Parathyroid adenoma (tissue), 2 donors: Measurements from ENCODE around the gene CCDC182.
A peak's percentile ranks its signal among the peaks of the same experiment; 100 is the strongest.

Source experiments
- H2AFZ ChIP-seq: fragments of 300-600 bp; sonication (generic); one replicate; pipeline ENCODE4 v1.7.0; 2017; ENCODE audit warnings: antibody characterized with exemption, mild to moderate bottlenecking
- H3K27ac ChIP-seq: fragments of 300-600 bp; sonication (generic); one replicate; pipeline ENCODE4 v1.7.0; 2017
- H3K27me3 ChIP-seq: fragments of 300-600 bp; sonication (generic); one replicate; pipeline ENCODE4 v1.7.0; 2017; ENCODE audit warnings: low read length; ENCODE audit not compliant: control insufficient read depth, insufficient read depth
- H3K36me3 ChIP-seq: fragments of 300-600 bp; sonication (generic); one replicate; pipeline ENCODE4 v1.7.0; 2017; ENCODE audit warnings: low read length; ENCODE audit not compliant: control insufficient read depth, insufficient read depth
- H3K4me1 ChIP-seq: fragments of 300-600 bp; sonication (generic); one replicate; pipeline ENCODE4 v1.7.0; 2017; ENCODE audit warnings: control low read depth
- H3K4me2 ChIP-seq: fragments of 300-600 bp; sonication (generic); one replicate; pipeline ENCODE4 v1.7.0; 2017; ENCODE audit warnings: low read length
- H3K4me3 ChIP-seq: fragments of 300-600 bp; sonication (generic); one replicate; pipeline ENCODE4 v1.7.0; 2017; ENCODE audit warnings: low read depth, low read length
- H3K79me2 ChIP-seq: fragments of 300-600 bp; sonication (generic); one replicate; pipeline ENCODE4 v1.7.0; 2017; ENCODE audit warnings: control low read depth
- H3K9ac ChIP-seq: fragments of 300-600 bp; sonication (generic); one replicate; pipeline ENCODE4 v1.7.0; 2017; ENCODE audit warnings: mild to moderate bottlenecking
- H3K9me3 ChIP-seq: fragments of 300-600 bp; sonication (generic); one replicate; pipeline ENCODE4 v1.7.0; 2017; ENCODE audit warnings: low read length; ENCODE audit not compliant: control insufficient read depth
- TF ChIP-seq, protein P1 (sequence below): fragments of 300-600 bp; sonication (generic); IDR thresholded peaks from one replicate; pipeline ENCODE4 v1.7.0; 2017; ENCODE audit warnings: antibody characterized with exemption, mild to moderate bottlenecking
- donor health status: primary hyperparathyroidism.

The CCDC182 gene

GRCh38 chr17:57772774-57773173, 27.7 kb upstream of the CCDC182 start:
- Histone ChIP-seq H3K36me3 (no peaks in the 10 kb centered on the region), H2AFZ (no peak overlapping the region), H3K4me3 (no peak overlapping the region), H3K9me3 (no peaks in the 10 kb centered on the region), H3K79me2 (no peaks in the 10 kb centered on the region), H3K4me1 (peaks cover 26% of the 10 kb centered on the region), H3K4me2 (no peak overlapping the region), H3K27me3 (no peaks in the 10 kb centered on the region), H3K9ac (no peak overlapping the region), H3K27ac (no peak overlapping the region)
- TF ChIP-seq, protein P1, sequence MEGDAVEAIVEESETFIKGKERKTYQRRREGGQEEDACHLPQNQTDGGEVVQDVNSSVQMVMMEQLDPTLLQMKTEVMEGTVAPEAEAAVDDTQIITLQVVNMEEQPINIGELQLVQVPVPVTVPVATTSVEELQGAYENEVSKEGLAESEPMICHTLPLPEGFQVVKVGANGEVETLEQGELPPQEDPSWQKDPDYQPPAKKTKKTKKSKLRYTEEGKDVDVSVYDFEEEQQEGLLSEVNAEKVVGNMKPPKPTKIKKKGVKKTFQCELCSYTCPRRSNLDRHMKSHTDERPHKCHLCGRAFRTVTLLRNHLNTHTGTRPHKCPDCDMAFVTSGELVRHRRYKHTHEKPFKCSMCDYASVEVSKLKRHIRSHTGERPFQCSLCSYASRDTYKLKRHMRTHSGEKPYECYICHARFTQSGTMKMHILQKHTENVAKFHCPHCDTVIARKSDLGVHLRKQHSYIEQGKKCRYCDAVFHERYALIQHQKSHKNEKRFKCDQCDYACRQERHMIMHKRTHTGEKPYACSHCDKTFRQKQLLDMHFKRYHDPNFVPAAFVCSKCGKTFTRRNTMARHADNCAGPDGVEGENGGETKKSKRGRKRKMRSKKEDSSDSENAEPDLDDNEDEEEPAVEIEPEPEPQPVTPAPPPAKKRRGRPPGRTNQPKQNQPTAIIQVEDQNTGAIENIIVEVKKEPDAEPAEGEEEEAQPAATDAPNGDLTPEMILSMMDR = no peak

DNA sequence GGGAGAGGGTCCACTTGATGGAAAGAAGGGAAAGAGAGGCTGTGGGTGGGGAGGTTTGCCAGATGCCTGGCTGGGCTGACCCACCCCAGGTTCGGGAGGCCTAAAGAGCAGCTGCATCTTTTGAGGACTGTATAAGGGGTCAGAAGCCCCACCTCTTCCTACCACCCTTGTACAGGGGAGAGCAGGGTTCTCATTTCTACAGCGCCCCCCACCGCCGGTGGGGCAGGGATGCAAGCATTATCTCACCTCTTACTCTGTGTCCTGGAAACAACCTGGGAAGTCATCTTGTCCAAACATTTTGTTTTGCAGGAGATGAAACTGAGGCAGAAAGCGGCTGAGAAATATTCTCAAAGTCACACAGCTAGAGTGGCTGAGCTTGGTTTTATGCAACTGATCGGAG, 22.5 kb upstream of the CCDC182 start:
- peaks cover 5% of the 10 kb centered on the region for H3K4me1 ChIP-seq
- H3K27ac ChIP-seq = no peak overlapping the region
- H2AFZ ChIP-seq = no peak overlapping the region
- no peaks in the 10 kb centered on the region for H3K9me3 ChIP-seq
- TF ChIP-seq, protein P1 = no peak
- H3K27me3 ChIP-seq = no peaks in the 10 kb centered on the region
- no peaks in the 10 kb centered on the region for H3K36me3 ChIP-seq
- no peaks in the 10 kb centered on the region for H3K79me2 ChIP-seq
- H3K4me2 ChIP-seq = no peak overlapping the region
- no peak overlapping the region for H3K4me3 ChIP-seq
- no peak overlapping the region for H3K9ac ChIP-seq

DNA sequence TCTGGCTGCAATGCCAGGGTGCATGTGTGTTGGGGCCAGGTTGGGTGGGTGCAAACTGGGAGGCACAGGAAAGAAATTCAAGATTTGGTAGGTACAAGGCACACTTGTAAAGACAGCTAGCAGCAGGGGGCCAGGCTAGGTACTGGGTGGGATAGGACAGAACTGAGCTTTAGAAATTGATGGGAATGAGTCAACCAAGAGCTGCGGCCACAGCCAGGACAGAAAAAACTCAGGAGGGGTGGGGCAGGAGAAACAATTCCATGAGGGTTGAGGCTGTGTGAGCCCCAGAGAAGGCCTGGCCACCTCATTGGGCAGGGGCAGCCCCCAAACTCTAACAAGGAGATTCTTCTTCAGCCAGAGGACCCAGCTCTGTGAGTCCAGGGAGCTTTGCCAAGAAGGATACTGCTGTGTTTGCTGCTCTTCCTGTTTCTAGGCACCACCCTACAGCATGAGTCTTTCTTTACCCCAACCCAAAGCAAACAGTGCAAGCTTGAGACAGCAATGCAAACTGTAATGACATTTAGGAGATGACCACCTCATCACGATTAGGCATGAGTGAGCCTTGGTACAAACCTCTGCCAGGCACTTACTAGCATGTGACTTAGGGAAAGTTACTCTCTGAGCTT, 21.3 kb upstream of the CCDC182 start:
- TF ChIP-seq, protein P1 = no peak
- H3K36me3 ChIP-seq = no peaks in the 10 kb centered on the region

GRCh38 chr17:57762452-57763395, 17.6 kb upstream of the CCDC182 start:
- Histone ChIP-seq H3K4me1 (no peaks in the 10 kb centered on the region), H3K4me3 (no peak overlapping the region), H3K27me3 (no peaks in the 10 kb centered on the region), H2AFZ (no peak overlapping the region), H3K36me3 (no peaks in the 10 kb centered on the region), H3K27ac (no peak overlapping the region), H3K9ac (no peak overlapping the region), H3K9me3 (no peaks in the 10 kb centered on the region), H3K4me2 (no peak overlapping the region), H3K79me2 (no peaks in the 10 kb centered on the region)
- TF ChIP-seq, protein P1 = no peak

More for the DNA sequence above, 21.3 kb upstream of the CCDC182 start:
- H3K79me2 ChIP-seq = no peaks in the 10 kb centered on the region
- no peak overlapping the region for H3K27ac ChIP-seq
- H3K4me2 ChIP-seq = no peak overlapping the region
- peak overlapping the region; percentile 45 for H2AFZ ChIP-seq
- H3K27me3 ChIP-seq = no peaks in the 10 kb centered on the region
- H3K9me3 ChIP-seq = no peaks in the 10 kb centered on the region
- H3K4me3 ChIP-seq = no peak overlapping the region
- H3K9ac ChIP-seq = no peak overlapping the region
- peaks cover 5% of the 10 kb centered on the region for H3K4me1 ChIP-seq
